DMS53 treated with DMSO at 0.1 percent for 48 hours (cell line): ENCODE results near the gene ANO1.
A peak's percentile ranks its signal among the peaks of the same experiment; 100 is the strongest.
"Not testable (repeated sequence)": the region's sequence is repeated elsewhere in the genome, so short reads cannot be mapped to it uniquely, and the experiment has no call there.

Experiments
- DNase-seq: peaks from one replicate; lab custom pipeline; 2025; ENCODE audit not compliant: unreplicated experiment; lab: John Stamatoyannopoulos, UW

ANO1 gene

GRCh38 chr11:70184396-70184795, 106.3 kb downstream of the ANO1 start:
- DNase-seq, result no peak

- DNase-seq, result no peak
Observed at GRCh38 chr11:70185348-70186055, 107.4 kb downstream of the ANO1 start.

- DNase-seq, result no peak
Observed at GRCh38 chr11:70186420-70186819, 108.3 kb downstream of the ANO1 start.

- no peak for DNase-seq
Observed at GRCh38 chr11:70186936-70187335, 108.8 kb downstream of the ANO1 start.

GRCh38 chr11:70187771-70188170, 109.7 kb downstream of the ANO1 start:
- DNase-seq, result no peak

- no peak for DNase-seq
Observed at GRCh38 chr11:70189622-70190021, 111.5 kb downstream of the ANO1 start.

- peak; percentile 20 for DNase-seq
Observed at GRCh38 chr11:70191495-70192140, 113.5 kb downstream of the ANO1 start.

- DNase-seq, result no peak
Observed at GRCh38 chr11:70192666-70193410, 114.7 kb downstream of the ANO1 start.

- no peak for DNase-seq
Observed at GRCh38 chr11:70193411-70194292, 115.5 kb downstream of the ANO1 start.

- no peak for DNase-seq
Observed at GRCh38 chr11:70194792-70195791, 117.0 kb downstream of the ANO1 start.

GRCh38 chr11:70200212-70200844, 122.2 kb downstream of the ANO1 start:
- DNase-seq, result no peak

GRCh38 chr11:70201047-70201446, 122.9 kb downstream of the ANO1 start:
- not testable (repeated sequence) for DNase-seq

- no peak for DNase-seq
Observed at GRCh38 chr11:70201882-70202861, 124.1 kb downstream of the ANO1 start.

GRCh38 chr11:70202920-70203750, 125.0 kb downstream of the ANO1 start, which contains the start of gene FADD:
Gene FADD (plus strand): TSS chr11:70203296. CDS start chr11:70203460, 164 bp downstream.
- DNase-seq, result peak; percentile 98

GRCh38 chr11:70203751-70204465, 125.8 kb downstream of the ANO1 start:
- peak; percentile 52 for DNase-seq

- DNase-seq, result no peak
Observed at GRCh38 chr11:70204466-70204799, 126.3 kb downstream of the ANO1 start.
